ENCODE data around the gene HACL1. TPM values are rescaled to one million over a fixed set of nuclear protein-coding genes. Genes with fewer than 3 reads are reported as not detected.

Gene HACL1
- total RNA-seq, 1 donor from 2014 or later = 14.0 TPM

DNA sequence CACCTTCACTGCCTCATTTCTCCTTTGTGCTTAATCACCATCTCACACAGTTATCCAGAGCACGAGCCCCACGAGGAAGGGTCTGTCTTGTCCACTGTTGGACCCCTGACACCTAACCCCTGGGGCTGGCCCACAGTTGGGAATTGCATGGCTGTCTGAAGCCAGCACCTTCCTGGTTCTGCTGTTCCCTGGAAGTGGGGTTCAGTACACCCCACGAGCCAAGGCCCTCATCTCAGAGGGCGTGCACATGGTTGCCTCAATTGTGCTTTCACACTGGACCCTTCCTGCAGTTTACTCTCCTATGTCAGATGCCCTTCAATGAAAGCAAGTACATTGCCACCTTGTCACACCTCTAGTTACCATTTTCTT is 30.8 kb upstream of the HACL1 start:
- no peak for DNase-seq (ENCODE audit: low read depth, low spot score)
- H3K4me1 Mint-ChIP-seq = peaks cover 52% of the 10 kb centered on the region
- TF ChIP-seq, protein P1, sequence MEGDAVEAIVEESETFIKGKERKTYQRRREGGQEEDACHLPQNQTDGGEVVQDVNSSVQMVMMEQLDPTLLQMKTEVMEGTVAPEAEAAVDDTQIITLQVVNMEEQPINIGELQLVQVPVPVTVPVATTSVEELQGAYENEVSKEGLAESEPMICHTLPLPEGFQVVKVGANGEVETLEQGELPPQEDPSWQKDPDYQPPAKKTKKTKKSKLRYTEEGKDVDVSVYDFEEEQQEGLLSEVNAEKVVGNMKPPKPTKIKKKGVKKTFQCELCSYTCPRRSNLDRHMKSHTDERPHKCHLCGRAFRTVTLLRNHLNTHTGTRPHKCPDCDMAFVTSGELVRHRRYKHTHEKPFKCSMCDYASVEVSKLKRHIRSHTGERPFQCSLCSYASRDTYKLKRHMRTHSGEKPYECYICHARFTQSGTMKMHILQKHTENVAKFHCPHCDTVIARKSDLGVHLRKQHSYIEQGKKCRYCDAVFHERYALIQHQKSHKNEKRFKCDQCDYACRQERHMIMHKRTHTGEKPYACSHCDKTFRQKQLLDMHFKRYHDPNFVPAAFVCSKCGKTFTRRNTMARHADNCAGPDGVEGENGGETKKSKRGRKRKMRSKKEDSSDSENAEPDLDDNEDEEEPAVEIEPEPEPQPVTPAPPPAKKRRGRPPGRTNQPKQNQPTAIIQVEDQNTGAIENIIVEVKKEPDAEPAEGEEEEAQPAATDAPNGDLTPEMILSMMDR (conservative IDR thresholded peaks at IDR 0.05) = no peak
- no peaks in the 10 kb centered on the region for H3K9me3 Mint-ChIP-seq
- H3K4me3 Mint-ChIP-seq = no peak overlapping the region
- no peak overlapping the region for H3K27ac Mint-ChIP-seq (ENCODE audit: unreplicated experiment)
- H3K27me3 Mint-ChIP-seq (ENCODE audit: low read depth) = peaks cover 3% of the 10 kb centered on the region
- H3K36me3 Mint-ChIP-seq (ENCODE audit: low read depth) = no peaks in the 10 kb centered on the region

DNA sequence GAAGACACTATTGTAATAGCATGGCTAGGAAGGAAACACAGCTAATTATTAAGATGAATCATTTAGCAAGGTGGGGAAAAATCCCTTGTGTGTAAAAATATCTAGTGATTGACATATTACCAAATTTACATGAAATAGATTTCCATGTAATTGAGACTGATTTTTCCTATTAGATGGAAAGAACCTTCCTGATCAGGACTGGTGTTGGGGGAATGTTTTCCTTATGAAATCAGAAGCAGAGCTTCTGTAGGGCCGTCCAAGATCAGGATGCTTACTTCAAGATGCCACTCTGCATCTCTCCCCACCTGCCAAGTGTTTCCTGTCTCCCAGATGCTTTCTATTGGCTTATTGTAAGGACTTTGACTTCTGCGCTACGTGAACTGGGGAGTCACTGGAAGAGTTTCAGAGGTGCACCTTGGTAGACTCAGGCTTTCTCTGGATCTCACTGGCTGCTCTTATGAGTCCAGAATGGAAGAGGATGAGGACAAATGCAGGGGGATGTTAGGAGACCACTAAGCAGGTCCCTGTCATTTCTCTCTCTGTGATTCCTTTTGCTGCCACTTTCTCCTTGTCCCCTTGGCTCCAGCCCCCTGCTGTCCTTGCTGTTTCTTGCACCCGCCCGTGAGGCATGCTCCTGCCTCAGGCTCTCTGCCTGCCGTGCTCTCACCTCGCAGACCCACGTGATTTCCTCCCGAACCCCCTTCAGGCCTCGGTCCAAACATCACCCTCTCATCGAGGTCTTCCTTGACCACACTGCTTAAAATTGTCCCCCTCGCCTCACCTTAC is 30.2 kb upstream of the HACL1 start:
- H3K27ac Mint-ChIP-seq (ENCODE audit: unreplicated experiment) = peak overlapping the region; percentile 89
- no peaks in the 10 kb centered on the region for H3K9me3 Mint-ChIP-seq
- H3K36me3 Mint-ChIP-seq (ENCODE audit: low read depth) = no peaks in the 10 kb centered on the region
- TF ChIP-seq, protein P1 (conservative IDR thresholded peaks at IDR 0.05) = no peak
- no peak for DNase-seq (ENCODE audit: low read depth, low spot score)
- H3K4me1 Mint-ChIP-seq = peaks cover 52% of the 10 kb centered on the region
- peaks cover 3% of the 10 kb centered on the region for H3K27me3 Mint-ChIP-seq (ENCODE audit: low read depth)
- H3K4me3 Mint-ChIP-seq = no peak overlapping the region

DNA sequence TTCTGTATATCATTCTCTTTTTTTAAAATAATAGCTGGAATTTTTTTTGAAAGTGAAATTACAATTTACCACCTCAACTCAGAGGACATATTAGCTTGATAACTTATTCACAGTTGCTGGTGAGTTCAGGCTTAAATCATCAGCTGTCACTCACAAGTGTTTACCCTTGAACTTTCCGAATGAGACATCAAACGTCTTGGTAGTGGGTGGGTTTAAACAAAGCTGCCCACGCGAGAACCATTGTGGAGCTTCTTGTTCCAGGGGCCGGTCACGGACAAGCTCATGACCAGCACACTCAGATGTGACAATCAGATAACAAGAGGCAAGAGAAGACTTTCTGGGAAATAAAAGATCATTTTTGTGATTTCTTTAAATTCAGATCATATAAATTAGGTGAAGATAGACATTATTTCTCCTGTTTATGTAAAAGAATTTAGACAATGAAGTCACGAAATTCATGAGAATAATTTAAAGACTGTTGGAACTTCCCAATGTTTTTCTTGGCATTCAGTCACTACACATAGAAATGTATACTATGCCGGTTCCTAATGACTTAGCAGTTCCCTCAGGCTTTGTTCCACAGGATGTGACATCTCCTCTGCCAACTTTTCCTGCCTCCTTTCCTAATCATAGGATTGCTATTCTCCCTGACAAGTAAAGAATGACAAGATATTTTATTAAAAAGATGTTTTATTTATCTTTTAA is 29.4 kb upstream of the HACL1 start:
- peaks cover 48% of the 10 kb centered on the region for H3K4me1 Mint-ChIP-seq
- H3K9me3 Mint-ChIP-seq = no peaks in the 10 kb centered on the region
- peak overlapping the region; percentile 50 for H3K4me3 Mint-ChIP-seq
- TF ChIP-seq, protein P1 (conservative IDR thresholded peaks at IDR 0.05) = no peak
- peaks cover 3% of the 10 kb centered on the region for H3K27me3 Mint-ChIP-seq (ENCODE audit: low read depth)
- H3K36me3 Mint-ChIP-seq (ENCODE audit: low read depth) = no peaks in the 10 kb centered on the region
- no peak for DNase-seq (ENCODE audit: low read depth, low spot score)
- peak overlapping the region; percentile 81 for H3K27ac Mint-ChIP-seq (ENCODE audit: unreplicated experiment)

DNA sequence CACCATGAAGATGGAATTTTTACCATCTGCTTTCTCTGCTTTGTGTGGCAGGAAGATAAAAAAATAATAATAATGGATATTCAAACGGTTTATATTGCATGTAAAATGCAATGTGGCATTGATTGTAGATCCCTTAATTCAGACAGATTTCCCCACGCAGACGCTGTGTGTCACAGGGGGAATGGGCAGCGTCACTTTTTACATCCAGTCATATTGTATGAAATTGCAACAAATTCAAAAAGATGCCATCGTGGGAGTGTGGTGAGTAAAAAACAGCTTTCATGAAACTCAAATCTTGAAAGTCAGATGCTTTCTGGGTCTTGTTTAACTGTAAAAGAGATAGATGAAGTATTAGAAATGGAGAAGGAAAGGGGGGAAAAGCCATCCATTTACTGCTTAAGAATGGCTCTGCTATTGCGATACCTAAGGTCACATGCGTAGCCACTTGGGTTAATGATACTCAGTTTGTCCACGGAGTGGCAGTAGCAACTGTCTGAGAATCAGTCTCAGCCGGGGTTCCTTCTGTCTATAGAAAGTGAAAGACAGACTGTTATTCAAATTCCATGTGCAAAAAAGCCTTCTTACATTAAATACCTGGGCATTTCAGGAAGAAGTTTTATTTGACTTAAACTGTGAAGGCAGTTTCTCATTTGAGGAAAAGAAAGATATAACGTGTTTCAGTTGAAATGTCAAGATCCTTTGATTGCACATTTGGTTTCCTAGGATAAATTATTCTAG is 28.7 kb upstream of the HACL1 start:
- Mint-ChIP-seq H3K4me3 (no peak overlapping the region), H3K27me3 (ENCODE audit: low read depth) (peaks cover 3% of the 10 kb centered on the region), H3K36me3 (ENCODE audit: low read depth) (no peaks in the 10 kb centered on the region), H3K27ac (ENCODE audit: unreplicated experiment) (no peak overlapping the region), H3K9me3 (no peaks in the 10 kb centered on the region), H3K4me1 (peaks cover 47% of the 10 kb centered on the region)
- peak; percentile 34 for DNase-seq (ENCODE audit: low read depth, low spot score)
- TF ChIP-seq, protein P1 (conservative IDR thresholded peaks at IDR 0.05) = peak; percentile 71

DNA sequence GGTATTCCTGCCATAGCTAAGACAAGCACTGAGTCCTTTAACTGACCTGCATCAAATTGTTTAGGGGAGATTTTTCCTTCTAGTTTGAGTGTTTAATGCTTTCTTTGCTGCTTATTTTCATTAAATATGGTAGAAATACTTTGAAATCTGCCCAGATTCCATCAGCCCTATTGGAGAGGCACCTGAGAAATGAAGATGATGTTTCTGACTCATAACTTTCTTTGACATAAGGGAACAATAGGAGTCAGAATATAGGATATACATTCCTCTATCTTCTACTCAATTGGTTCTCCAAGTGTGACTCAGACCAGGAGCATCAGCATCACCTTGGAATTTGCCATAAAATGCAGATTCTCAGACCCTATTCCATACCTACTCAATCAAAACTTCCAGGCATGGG is 27.6 kb upstream of the HACL1 start:
- TF ChIP-seq, protein P1 (conservative IDR thresholded peaks at IDR 0.05) = no peak
- no peaks in the 10 kb centered on the region for H3K36me3 Mint-ChIP-seq (ENCODE audit: low read depth)
- no peak overlapping the region for H3K27ac Mint-ChIP-seq (ENCODE audit: unreplicated experiment)
- DNase-seq (ENCODE audit: low read depth, low spot score) = no peak
- no peak overlapping the region for H3K4me3 Mint-ChIP-seq
- no peaks in the 10 kb centered on the region for H3K9me3 Mint-ChIP-seq
- peaks cover 3% of the 10 kb centered on the region for H3K27me3 Mint-ChIP-seq (ENCODE audit: low read depth)
- peaks cover 37% of the 10 kb centered on the region for H3K4me1 Mint-ChIP-seq
